Measurements from ENCODE around the gene HMGN3. TPM values are rescaled to one million over a fixed set of nuclear protein-coding genes. Genes with fewer than 3 reads are reported as not detected.
A peak's percentile ranks its signal among the peaks of the same experiment; 100 is the strongest.
"Not testable (repeated sequence)": the region's sequence is repeated elsewhere in the genome, so short reads cannot be mapped to it uniquely, and the experiment has no call there.

Gene HMGN3
- total RNA-seq, 1 donor: 13.4 TPM

- no peaks in the 10 kb centered on the region for H3K79me2 ChIP-seq (ENCODE audit: insufficient read depth, low read length)
- no peaks in the 10 kb centered on the region for H3K36me3 ChIP-seq (ENCODE audit: insufficient read depth, low read length)
- H3K9me3 ChIP-seq (ENCODE audit: low read depth, low read length): no peaks in the 10 kb centered on the region
- H3K4me3 ChIP-seq (ENCODE audit: insufficient read depth, low read length): no peak overlapping the region
- no peaks in the 10 kb centered on the region for H3K4me1 ChIP-seq (ENCODE audit: insufficient read depth, low read length)
- H2AFZ ChIP-seq (ENCODE audit: low read length): no peak overlapping the region
- H3K4me2 ChIP-seq (ENCODE audit: insufficient read depth, low read length): no peak overlapping the region
- no peaks in the 10 kb centered on the region for H4K20me1 ChIP-seq (ENCODE audit: insufficient read depth, low read length)
- DNase-seq (ENCODE audit: insufficient read length, low spot score, missing footprints): no peak
- no peaks in the 10 kb centered on the region for H3K27me3 ChIP-seq (ENCODE audit: insufficient read depth, low read length)
- no peak overlapping the region for H3K27ac ChIP-seq (ENCODE audit: low read depth, low read length)
- TF ChIP-seq CTCF (IDR thresholded peaks at IDR 0.05; ENCODE audit: extremely low read depth, low read depth, low read length): no peak
These were observed 26.3 kb upstream of the HMGN3 start for GRCh38 chr6:79260772-79261171.

GRCh38 chr6:79257381-79258205 is 23.1 kb upstream of the HMGN3 start:
- Histone ChIP-seq H3K9me3 (ENCODE audit: low read depth, low read length) (no peaks in the 10 kb centered on the region), H3K27ac (ENCODE audit: low read depth, low read length) (no peak overlapping the region), H4K20me1 (ENCODE audit: insufficient read depth, low read length) (no peaks in the 10 kb centered on the region), H3K36me3 (ENCODE audit: insufficient read depth, low read length) (no peaks in the 10 kb centered on the region), H2AFZ (ENCODE audit: low read length) (peak overlapping the region; percentile 15), H3K4me1 (ENCODE audit: insufficient read depth, low read length) (no peaks in the 10 kb centered on the region), H3K27me3 (ENCODE audit: insufficient read depth, low read length) (no peaks in the 10 kb centered on the region), H3K79me2 (ENCODE audit: insufficient read depth, low read length) (no peaks in the 10 kb centered on the region), H3K4me2 (ENCODE audit: insufficient read depth, low read length) (no peak overlapping the region), H3K4me3 (ENCODE audit: insufficient read depth, low read length) (no peak overlapping the region)
- TF ChIP-seq CTCF (IDR thresholded peaks at IDR 0.05; ENCODE audit: extremely low read depth, low read depth, low read length): no peak
- DNase-seq (ENCODE audit: insufficient read length, low spot score, missing footprints): no peak

- H3K4me3 ChIP-seq (ENCODE audit: insufficient read depth, low read length); H3K27me3 ChIP-seq (ENCODE audit: insufficient read depth, low read length); H3K36me3 ChIP-seq (ENCODE audit: insufficient read depth, low read length); H3K9me3 ChIP-seq (ENCODE audit: low read depth, low read length); H2AFZ ChIP-seq (ENCODE audit: low read length); H3K4me1 ChIP-seq (ENCODE audit: insufficient read depth, low read length); H3K4me2 ChIP-seq (ENCODE audit: insufficient read depth, low read length); H3K27ac ChIP-seq (ENCODE audit: low read depth, low read length); H4K20me1 ChIP-seq (ENCODE audit: insufficient read depth, low read length); DNase-seq (ENCODE audit: insufficient read length, low spot score, missing footprints); H3K79me2 ChIP-seq (ENCODE audit: insufficient read depth, low read length): not testable (repeated sequence)
These were observed 22.3 kb upstream of the HMGN3 start for GRCh38 chr6:79256770-79257169.

- not testable (repeated sequence) for H2AFZ ChIP-seq (ENCODE audit: low read length)
These were observed 20.6 kb upstream of the HMGN3 start for GRCh38 chr6:79255086-79255485.

GRCh38 chr6:79250559-79250958 is 16.1 kb upstream of the HMGN3 start:
- TF ChIP-seq CTCF (IDR thresholded peaks at IDR 0.05; ENCODE audit: extremely low read depth, low read depth, low read length): no peak
- no peak overlapping the region for H2AFZ ChIP-seq (ENCODE audit: low read length)
- no peak overlapping the region for H3K4me3 ChIP-seq (ENCODE audit: insufficient read depth, low read length)
- H3K4me1 ChIP-seq (ENCODE audit: insufficient read depth, low read length): no peaks in the 10 kb centered on the region
- no peak overlapping the region for H3K4me2 ChIP-seq (ENCODE audit: insufficient read depth, low read length)
- H3K36me3 ChIP-seq (ENCODE audit: insufficient read depth, low read length): no peaks in the 10 kb centered on the region
- no peaks in the 10 kb centered on the region for H4K20me1 ChIP-seq (ENCODE audit: insufficient read depth, low read length)
- no peak overlapping the region for H3K27ac ChIP-seq (ENCODE audit: low read depth, low read length)
- H3K9me3 ChIP-seq (ENCODE audit: low read depth, low read length): no peaks in the 10 kb centered on the region
- no peaks in the 10 kb centered on the region for H3K27me3 ChIP-seq (ENCODE audit: insufficient read depth, low read length)
- no peak for DNase-seq (ENCODE audit: insufficient read length, low spot score, missing footprints)
- no peaks in the 10 kb centered on the region for H3K79me2 ChIP-seq (ENCODE audit: insufficient read depth, low read length)

More at GRCh38 chr6:79255086-79255485, 20.6 kb upstream of the HMGN3 start:
- not testable (repeated sequence) for H3K27ac ChIP-seq (ENCODE audit: low read depth, low read length); H4K20me1 ChIP-seq (ENCODE audit: insufficient read depth, low read length); H3K36me3 ChIP-seq (ENCODE audit: insufficient read depth, low read length); H3K4me2 ChIP-seq (ENCODE audit: insufficient read depth, low read length); DNase-seq (ENCODE audit: insufficient read length, low spot score, missing footprints); H3K4me1 ChIP-seq (ENCODE audit: insufficient read depth, low read length); H3K4me3 ChIP-seq (ENCODE audit: insufficient read depth, low read length); H3K79me2 ChIP-seq (ENCODE audit: insufficient read depth, low read length); H3K27me3 ChIP-seq (ENCODE audit: insufficient read depth, low read length); H3K9me3 ChIP-seq (ENCODE audit: low read depth, low read length)
